ENCODE results near the gene NAT8L.

The NAT8L gene

DNA sequence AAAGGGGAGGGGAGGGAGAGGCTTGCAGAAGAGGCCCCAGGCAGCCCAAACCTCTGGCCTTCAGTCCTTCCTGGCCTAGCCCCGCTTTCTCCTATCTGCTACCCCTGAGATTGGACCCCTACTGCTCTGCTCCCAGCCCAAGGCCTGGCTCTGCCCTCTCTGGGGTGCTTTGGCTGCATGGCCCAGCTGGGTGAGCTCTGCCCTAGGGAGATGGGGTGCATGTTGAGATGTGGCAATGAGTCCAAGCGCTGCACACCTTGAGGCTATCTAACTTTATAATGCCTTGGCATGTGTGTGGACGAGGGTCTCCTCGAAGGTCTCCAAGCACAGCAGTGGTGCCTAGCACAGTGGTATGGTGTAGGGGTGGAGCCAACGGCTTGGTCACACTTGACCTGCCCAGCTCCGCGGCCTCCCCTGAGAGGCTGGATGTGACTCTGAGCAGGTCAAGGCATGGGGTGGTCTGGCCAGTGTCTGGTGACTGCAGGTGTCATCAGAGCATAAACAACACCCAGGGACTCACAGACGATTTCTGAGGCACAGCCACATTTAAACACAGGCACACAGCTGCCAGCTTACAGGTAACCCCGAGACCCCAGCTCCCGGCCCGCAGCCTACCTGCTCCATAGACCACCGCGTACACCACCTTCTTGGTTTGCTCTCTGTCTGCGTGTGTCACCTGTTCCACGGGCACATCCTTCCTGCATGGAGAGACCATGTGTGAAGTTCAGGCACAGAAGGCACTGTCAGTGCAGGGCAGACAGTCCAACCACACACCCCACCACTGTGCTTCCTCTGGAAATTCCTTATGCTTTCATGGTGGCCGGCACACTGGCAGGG, 36.3 kb downstream of the NAT8L start:
- DNase-seq (ENCODE audit: low read depth) = no peak

DNA sequence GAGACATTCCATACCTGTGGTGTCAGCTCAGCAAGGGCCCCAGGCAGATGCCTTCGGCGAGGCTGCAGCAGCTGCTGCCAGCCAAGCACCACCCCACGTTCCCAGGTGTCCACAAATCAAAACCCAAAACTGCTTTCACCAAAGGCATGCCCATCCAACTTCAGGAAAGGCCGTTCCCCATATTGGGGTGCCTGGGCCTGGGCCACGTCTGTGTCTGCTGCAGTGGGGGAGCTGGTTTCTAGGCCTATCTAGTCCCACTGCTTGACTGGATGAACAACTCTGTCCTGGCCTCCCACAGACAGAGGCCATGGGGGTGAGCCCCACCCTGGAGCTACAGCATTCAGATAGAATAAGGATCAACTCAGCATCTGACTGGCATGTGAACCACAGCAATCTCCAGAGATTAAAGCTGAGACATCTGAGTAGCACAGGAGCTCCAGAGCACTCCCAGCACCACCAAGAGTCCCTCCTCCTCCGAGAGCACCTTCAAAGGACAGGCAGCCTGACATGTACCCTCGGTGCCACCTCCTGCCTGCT, 37.0 kb downstream of the NAT8L start:
- DNase-seq (ENCODE audit: low read depth) = no peak

DNA sequence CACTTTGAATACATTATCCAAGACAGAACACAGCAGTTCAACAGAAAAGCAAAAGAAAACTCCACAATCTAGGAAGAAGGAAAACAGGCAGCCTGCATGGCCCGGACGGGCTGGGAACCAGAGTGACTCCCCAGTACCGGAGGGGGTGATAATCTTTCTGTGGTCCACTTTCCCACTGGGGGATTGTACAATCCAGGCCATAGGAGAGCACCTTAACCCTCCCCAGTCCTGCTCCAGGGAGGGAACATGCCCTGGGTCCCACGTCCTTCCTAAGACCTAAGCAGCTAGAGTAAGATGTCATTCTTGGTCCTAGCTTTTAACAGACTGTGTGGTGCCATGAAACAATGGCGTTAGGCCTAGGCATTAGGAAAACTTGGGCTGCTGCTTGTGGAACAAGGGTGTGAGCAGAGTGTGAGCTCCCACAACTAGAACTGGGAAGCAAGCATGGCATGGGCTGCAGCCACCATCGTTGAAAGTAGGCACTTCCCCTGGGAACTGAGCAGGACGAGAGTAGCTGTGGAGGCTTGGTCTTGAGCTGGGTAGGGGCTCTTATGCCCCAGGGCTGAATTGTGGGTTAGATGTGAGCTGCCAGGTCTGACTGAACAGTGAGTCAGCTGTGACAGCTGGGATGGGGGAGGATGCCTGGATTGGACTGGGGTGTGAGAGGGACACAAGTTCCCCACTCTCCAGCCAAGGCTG, 42.4 kb downstream of the NAT8L start:
- DNase-seq (ENCODE audit: low read depth) = no peak

DNA sequence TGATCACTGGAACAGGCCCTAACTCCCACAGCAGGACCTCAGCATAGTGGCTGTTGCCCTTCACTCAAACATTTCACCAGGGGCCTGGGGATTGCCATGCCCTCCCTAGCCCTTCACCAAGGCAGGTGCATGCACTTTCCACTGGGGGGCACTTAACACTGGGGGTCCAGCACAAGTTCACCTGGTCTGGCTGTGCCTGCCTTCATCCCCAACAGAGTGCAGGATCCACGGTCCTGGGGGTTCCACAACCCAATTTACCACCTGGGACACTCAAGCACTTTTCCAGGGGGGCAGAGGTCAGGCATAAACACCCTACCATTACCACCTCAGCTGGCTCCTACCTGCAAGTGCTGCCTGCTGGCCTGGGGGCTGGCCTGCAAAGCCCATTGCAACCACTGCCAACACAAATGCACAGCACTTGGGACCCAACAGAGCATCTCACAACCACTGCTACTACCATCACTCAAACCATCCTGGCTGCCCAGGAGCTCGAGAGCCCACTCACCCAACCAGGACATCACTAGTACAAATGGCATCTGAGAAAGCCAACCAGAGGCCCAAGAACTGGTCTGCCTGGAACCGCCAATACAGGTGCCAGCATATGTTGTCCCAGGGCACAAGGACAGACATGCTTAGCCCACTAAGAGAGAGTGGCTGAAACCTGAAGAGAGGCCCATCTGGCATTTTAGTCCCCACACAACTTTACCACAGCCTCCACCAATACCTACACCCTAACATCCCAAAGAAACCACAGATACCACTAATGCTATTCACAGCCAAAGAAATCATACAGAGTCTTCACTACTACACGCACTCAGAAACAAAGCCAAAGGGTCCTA, 43.1 kb downstream of the NAT8L start:
- no peak for DNase-seq (ENCODE audit: low read depth)

DNA sequence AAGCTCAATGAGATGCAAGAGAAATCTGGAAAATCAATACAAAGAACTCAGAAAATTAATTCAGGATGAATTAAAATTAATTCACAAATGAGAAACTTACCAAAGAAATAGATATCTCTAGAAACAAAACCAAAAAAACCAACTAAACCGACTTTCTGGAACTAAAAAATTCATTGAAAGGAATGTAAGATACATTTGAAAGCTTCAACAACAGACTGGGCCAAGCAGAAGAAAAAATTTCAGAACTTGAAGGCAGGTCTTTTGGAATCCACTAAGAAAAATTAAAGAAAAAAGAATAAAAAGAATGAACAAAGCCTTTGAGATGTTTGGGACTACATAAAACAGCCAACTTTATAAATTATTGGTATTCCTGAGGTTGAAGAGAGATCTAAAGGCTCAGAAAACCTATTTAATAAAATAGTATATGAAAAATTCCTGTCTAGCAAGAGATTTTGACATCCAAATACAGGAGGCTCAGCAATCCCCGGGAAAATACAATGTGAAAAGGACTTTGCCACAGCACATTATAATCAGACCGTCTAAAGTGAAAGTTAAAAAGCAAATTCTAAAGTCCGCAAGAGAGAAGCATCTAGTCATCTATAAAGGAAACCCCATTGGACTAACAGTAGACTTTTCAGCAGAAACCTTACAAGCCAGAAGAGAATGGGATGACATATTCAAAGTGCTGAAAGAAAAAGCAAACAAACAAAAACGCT, 44.2 kb downstream of the NAT8L start:
- DNase-seq (ENCODE audit: low read depth) = no peak

DNA sequence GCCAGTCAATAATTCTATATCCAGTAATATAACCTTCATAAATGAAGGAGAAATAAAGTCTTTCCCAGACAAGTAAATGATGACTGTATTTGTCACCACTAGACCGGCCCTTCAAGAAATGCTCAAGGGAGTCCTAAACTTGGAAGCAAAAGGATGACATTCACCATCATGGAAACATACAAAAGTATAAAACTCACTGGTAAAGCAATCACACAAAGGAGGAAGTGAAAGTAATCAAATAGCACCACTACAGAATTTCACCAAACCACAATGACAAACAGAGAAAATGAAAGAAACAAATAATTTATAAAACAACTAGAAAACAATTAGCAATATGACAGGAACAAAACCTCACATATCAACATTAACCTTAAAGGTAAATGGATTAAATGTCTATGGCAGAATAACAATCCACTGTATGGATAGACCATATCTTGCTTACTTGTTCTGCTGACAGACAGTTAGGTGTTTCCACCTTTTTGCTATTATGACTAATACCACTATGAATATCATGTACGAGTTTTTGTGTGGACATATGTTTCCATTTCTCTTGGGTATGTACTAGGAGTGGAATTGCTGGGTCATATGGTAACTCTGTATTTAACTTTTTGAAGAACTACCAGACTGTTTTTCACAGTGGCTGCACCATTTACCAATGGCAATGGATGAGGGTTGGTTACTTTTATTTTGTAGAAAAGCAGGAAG, 44.9 kb downstream of the NAT8L start:
- DNase-seq (ENCODE audit: low read depth) = no peak

DNA sequence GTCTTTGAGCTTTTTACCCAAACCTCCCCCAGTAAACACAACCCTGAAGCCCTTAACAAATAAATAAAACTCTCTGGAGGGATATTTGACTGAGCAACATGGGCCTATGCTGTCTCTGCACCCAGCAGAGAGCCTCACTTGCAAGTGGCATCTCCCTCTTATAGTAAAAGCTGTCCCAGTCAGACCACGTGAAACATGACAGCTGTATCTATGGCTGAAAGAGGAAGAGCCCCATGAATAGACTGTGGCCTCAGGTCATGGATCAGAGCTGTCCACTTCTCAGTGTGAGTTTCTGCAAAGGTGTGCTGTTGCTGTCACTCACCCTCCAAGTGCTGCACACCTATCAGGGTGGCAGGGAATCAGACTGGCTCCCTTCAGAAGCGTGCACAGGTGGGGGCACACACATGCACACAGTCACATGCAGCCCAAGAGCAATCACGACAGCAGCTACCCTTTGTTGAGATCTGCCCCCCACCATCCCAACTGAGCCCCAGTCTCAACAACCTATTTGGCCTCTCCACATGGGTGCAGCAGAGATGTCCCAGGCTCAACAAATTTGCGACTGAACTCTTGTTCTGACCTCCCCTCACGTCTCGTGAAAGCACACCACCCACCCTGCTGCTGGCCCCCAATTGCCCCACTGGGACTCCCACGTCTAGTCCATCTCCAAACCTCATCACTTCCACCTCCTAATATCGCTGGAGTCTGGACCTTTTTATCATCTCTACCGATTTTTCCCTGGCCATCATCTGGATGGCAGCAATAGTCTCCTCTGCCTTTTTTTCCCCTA, 45.6 kb downstream of the NAT8L start:
- DNase-seq (ENCODE audit: low read depth) = no peak

DNA sequence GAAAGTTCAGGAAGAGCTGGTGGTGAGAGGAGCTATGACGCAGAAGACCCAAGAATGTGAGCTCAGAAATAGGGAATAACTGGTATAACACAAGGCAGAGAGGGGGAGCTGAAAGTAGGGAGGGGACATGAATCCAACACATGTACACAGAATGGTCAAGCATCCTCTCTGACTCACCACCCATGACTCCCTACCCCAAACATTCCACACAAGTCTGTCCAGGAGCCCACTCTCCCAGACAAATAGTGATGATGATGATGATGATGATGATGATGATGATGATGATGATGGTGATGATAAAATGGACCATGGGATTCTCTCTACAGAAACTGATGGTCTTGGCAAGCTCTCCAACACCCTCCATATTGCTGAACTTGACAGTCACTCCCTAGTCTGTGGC, 46.4 kb downstream of the NAT8L start:
- DNase-seq (ENCODE audit: low read depth) = no peak

DNA sequence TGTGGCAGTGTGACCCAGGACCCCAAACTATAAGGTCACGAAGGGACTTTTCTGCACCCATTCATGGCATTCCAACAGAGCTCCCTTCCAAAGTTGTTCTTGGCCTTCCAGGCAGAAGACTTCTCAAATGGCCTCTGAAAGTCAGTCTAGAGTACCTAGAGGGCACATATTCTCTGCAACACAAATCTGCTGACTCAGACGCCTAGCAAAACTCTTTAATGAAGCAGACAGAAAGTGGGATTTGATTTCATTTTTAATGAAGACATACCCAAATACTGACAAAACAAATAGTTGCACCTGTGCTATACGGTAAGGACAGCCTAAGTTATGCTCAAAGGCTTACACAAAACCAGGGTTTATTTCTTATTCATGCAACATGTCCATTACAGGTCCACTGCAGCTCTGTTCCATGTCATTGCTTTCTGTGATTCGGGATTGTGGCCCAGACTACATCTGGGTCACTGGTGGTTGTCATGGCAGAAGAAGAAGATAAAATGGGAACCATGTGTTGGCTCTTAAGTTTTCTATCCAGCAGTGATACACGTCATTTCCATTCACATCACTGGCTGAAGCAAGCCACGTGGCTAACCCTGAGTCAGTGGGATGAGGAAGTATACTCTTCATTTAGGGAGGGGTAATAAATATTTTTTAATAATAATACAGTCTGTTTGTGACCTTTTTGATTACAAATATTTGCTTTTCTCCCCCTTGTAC, 57.7 kb downstream of the NAT8L start:
- DNase-seq (ENCODE audit: low read depth) = no peak
